ENCODE results near the gene DDB1. TPM values are rescaled to one million over a fixed set of nuclear protein-coding genes. Genes with fewer than 3 reads are reported as not detected.

Gene DDB1
- total and polyA plus RNA-seq, 10 of the 15 experiments (the other 5 are each of a cell fraction or from before 2014, with no cell fraction given), result 136 to 272 (median 216) TPM

DNA sequence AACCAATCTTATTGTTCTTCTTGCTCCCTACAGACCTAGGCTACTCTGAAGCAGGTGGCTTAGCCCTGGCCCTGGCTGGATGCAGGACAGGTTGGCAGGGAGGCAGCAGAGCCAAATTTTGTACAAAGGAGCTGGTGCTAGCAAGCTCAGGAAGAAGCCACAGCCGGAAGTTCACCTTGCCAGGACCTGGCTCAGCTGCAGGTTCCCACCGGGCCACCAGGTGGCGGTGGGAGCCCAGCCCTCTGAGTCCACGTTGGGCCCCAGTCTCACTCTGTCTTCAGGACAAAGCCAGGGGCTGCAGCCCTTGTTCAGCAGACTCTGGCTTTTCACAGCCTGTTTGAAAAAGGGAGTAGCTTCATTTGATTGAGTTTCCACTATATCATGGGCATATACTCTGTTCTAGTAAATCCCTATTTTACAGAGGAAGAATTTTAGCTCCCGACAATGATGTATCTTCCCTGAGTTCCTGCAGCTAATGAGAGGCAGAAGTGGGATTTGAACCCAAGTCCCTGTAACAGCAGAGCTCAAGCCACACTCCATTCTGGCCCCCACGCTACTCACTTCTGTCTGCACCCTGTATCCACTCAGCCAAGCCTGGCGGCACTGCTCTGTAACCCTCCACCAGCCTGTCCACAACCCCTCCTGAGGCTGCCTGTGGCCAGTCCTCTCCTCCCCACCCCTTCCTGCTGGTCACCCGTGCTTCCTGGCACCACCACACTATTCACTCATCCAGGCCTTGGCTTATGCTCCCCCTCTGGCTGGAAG, 3.4 kb upstream of the DDB1 start (continued):
- TF ChIP-seq ZBTB4 (CRISPR knock-in tag; IDR thresholded peaks at IDR 0.05) (no peak), RAD21 (IDR thresholded peaks at IDR 0.05; ENCODE audit: insufficient read depth, low read depth, low read length) (peak; percentile 95), YY1 (IDR thresholded peaks at IDR 0.05; ENCODE audit: low read depth, low read length) (peak; percentile 86), POLR2A (IDR thresholded peaks at IDR 0.05; ENCODE audit: low read depth, low read length) (peak; percentile 48; the same call in 1 of the 2 replicates), HCFC1 (IDR thresholded peaks at IDR 0.05; ENCODE audit: low read length) (no peak), MYC (IDR thresholded peaks at IDR 0.05; ENCODE audit: insufficient read depth, insufficient read length, insufficient replicate concordance, low read length, severe bottlenecking) (no peak), SIN3A (IDR thresholded peaks at IDR 0.05; ENCODE audit: low read depth, low read length) (no peak), SUZ12 (IDR thresholded peaks at IDR 0.05; ENCODE audit: unreplicated experiment) (no peak), HDAC2 (IDR thresholded peaks at IDR 0.05) (no peak), IKZF1 (conservative IDR thresholded peaks at IDR 0.05) (no peak), ZNF384 (IDR thresholded peaks at IDR 0.05; ENCODE audit: borderline replicate concordance, low read depth, low read length) (no peak), USF1 (IDR thresholded peaks at IDR 0.05; ENCODE audit: borderline replicate concordance, extremely low read length, insufficient read depth, low read depth, low read length) (no peak), SIX5 (IDR thresholded peaks at IDR 0.05; ENCODE audit: low read depth, low read length, severe bottlenecking) (no peak), IRF4 (IDR thresholded peaks at IDR 0.05; ENCODE audit: low read depth, low read length) (no peak), CHD4 (IDR thresholded peaks at IDR 0.05) (no peak)
- TF ChIP-seq, protein P1, sequence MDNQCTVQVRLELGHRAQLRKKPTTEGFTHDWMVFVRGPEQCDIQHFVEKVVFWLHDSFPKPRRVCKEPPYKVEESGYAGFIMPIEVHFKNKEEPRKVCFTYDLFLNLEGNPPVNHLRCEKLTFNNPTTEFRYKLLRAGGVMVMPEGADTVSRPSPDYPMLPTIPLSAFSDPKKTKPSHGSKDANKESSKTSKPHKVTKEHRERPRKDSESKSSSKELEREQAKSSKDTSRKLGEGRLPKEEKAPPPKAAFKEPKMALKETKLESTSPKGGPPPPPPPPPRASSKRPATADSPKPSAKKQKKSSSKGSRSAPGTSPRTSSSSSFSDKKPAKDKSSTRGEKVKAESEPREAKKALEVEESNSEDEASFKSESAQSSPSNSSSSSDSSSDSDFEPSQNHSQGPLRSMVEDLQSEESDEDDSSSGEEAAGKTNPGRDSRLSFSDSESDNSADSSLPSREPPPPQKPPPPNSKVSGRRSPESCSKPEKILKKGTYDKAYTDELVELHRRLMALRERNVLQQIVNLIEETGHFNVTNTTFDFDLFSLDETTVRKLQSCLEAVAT (IDR thresholded peaks at IDR 0.05), result no peak
- TF ChIP-seq, protein P2, sequence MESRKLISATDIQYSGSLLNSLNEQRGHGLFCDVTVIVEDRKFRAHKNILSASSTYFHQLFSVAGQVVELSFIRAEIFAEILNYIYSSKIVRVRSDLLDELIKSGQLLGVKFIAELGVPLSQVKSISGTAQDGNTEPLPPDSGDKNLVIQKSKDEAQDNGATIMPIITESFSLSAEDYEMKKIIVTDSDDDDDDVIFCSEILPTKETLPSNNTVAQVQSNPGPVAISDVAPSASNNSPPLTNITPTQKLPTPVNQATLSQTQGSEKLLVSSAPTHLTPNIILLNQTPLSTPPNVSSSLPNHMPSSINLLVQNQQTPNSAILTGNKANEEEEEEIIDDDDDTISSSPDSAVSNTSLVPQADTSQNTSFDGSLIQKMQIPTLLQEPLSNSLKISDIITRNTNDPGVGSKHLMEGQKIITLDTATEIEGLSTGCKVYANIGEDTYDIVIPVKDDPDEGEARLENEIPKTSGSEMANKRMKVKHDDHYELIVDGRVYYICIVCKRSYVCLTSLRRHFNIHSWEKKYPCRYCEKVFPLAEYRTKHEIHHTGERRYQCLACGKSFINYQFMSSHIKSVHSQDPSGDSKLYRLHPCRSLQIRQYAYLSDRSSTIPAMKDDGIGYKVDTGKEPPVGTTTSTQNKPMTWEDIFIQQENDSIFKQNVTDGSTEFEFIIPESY (IDR thresholded peaks at IDR 0.05), result no peak
- TF ChIP-seq, protein P3, sequence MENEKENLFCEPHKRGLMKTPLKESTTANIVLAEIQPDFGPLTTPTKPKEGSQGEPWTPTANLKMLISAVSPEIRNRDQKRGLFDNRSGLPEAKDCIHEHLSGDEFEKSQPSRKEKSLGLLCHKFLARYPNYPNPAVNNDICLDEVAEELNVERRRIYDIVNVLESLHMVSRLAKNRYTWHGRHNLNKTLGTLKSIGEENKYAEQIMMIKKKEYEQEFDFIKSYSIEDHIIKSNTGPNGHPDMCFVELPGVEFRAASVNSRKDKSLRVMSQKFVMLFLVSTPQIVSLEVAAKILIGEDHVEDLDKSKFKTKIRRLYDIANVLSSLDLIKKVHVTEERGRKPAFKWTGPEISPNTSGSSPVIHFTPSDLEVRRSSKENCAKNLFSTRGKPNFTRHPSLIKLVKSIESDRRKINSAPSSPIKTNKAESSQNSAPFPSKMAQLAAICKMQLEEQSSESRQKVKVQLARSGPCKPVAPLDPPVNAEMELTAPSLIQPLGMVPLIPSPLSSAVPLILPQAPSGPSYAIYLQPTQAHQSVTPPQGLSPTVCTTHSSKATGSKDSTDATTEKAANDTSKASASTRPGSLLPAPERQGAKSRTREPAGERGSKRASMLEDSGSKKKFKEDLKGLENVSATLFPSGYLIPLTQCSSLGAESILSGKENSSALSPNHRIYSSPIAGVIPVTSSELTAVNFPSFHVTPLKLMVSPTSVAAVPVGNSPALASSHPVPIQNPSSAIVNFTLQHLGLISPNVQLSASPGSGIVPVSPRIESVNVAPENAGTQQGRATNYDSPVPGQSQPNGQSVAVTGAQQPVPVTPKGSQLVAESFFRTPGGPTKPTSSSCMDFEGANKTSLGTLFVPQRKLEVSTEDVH (IDR thresholded peaks at IDR 0.05; ENCODE audit: low read depth, partially characterized antibody), result no peak

Measured in GM12878 (cell line).